ENCODE data around the gene PHACTR1.

PHACTR1 gene

GRCh38 chr6:13101409-13101808, 384.8 kb downstream of the PHACTR1 start:
- H3K4me3 ChIP-seq (ENCODE audit: low read depth, low read length): no peak overlapping the region
- ChIA-PET POLR2A (no interaction called here), CTCF (no interaction called here)
- TF ChIP-seq CTCF (IDR thresholded peaks at IDR 0.05; ENCODE audit: insufficient read depth, low read length, missing control alignments): no peak
- no peak for DNase-seq (ENCODE audit: low read depth, low spot score)

- H3K4me3 ChIP-seq (ENCODE audit: low read depth, low read length): no peak overlapping the region
- DNase-seq (ENCODE audit: low read depth, low spot score): no peak
- ChIA-PET POLR2A (no interaction called here), CTCF (no interaction called here)
- no peak for TF ChIP-seq CTCF (IDR thresholded peaks at IDR 0.05; ENCODE audit: insufficient read depth, low read length, missing control alignments)
Observed at GRCh38 chr6:13101985-13102384, 385.4 kb downstream of the PHACTR1 start.

GRCh38 chr6:13103169-13103568, 386.6 kb downstream of the PHACTR1 start:
- POLR2A ChIA-PET: no interaction called here
- CTCF ChIA-PET: no interaction called here
- no peak overlapping the region for H3K4me3 ChIP-seq (ENCODE audit: low read depth, low read length)
- no peak for DNase-seq (ENCODE audit: low read depth, low spot score)
- no peak for TF ChIP-seq CTCF (IDR thresholded peaks at IDR 0.05; ENCODE audit: insufficient read depth, low read length, missing control alignments)

GRCh38 chr6:13105139-13105538, 388.6 kb downstream of the PHACTR1 start:
- POLR2A ChIA-PET: no interaction called here
- DNase-seq (ENCODE audit: low read depth, low spot score): no peak
- TF ChIP-seq CTCF (IDR thresholded peaks at IDR 0.05; ENCODE audit: insufficient read depth, low read length, missing control alignments): no peak
- H3K4me3 ChIP-seq (ENCODE audit: low read depth, low read length): no peak overlapping the region
- CTCF ChIA-PET: no interaction called here

GRCh38 chr6:13112921-13113320, 396.4 kb downstream of the PHACTR1 start:
- no peak for DNase-seq (ENCODE audit: low read depth, low spot score)
- POLR2A ChIA-PET: no interaction called here
- CTCF ChIA-PET: no interaction called here
- H3K4me3 ChIP-seq (ENCODE audit: low read depth, low read length): no peak overlapping the region
- TF ChIP-seq CTCF (IDR thresholded peaks at IDR 0.05; ENCODE audit: insufficient read depth, low read length, missing control alignments): no peak

- ChIA-PET CTCF (no interaction called here), POLR2A (no interaction called here)
- TF ChIP-seq CTCF (IDR thresholded peaks at IDR 0.05; ENCODE audit: insufficient read depth, low read length, missing control alignments): no peak
- DNase-seq (ENCODE audit: low read depth, low spot score): no peak
- no peak overlapping the region for H3K4me3 ChIP-seq (ENCODE audit: low read depth, low read length)
Observed at GRCh38 chr6:13113376-13113775, 396.8 kb downstream of the PHACTR1 start.
